VCaP (cell line): ENCODE measurements around the gene ZNF829.
A peak's percentile ranks its signal among the peaks of the same experiment; 100 is the strongest.

Experiments
- H3K27ac ChIP-seq: fragments of 450-650 bp; 2 replicates; pipeline ENCODE4 v1.5.1; 2017
- TF ChIP-seq, protein P1 (sequence below): fragments of 450-650 bp; conservative IDR thresholded peaks from 2 replicates; pipeline ENCODE4 v1.5.1; 2017; ENCODE audit warnings: mild to moderate bottlenecking, moderate library complexity

ZNF829 gene

GRCh38 chr19:36915992-36916830 is at the start of gene ZNF829, which contains the start of gene ZNF568:
ZNF829 (minus strand) TSS chr19:36916291; CDS start chr19:36915167, 1,124 bp downstream.
ZNF568 (plus strand) TSS chr19:36916332; CDS start chr19:36922771, 6,439 bp downstream.
- peak within 1 kb of the TSS; percentile 94 for H3K27ac ChIP-seq
- TF ChIP-seq, protein P1, sequence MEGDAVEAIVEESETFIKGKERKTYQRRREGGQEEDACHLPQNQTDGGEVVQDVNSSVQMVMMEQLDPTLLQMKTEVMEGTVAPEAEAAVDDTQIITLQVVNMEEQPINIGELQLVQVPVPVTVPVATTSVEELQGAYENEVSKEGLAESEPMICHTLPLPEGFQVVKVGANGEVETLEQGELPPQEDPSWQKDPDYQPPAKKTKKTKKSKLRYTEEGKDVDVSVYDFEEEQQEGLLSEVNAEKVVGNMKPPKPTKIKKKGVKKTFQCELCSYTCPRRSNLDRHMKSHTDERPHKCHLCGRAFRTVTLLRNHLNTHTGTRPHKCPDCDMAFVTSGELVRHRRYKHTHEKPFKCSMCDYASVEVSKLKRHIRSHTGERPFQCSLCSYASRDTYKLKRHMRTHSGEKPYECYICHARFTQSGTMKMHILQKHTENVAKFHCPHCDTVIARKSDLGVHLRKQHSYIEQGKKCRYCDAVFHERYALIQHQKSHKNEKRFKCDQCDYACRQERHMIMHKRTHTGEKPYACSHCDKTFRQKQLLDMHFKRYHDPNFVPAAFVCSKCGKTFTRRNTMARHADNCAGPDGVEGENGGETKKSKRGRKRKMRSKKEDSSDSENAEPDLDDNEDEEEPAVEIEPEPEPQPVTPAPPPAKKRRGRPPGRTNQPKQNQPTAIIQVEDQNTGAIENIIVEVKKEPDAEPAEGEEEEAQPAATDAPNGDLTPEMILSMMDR = peak; percentile 86

- TF ChIP-seq, protein P1 = no peak
- H3K27ac ChIP-seq = no peak overlapping the region
Measured at GRCh38 chr19:36963280-36963679, 47.2 kb upstream of the ZNF829 start.

- H3K27ac ChIP-seq = no peak overlapping the region
- TF ChIP-seq, protein P1 = no peak
Measured at GRCh38 chr19:36962346-36962745, 46.3 kb upstream of the ZNF829 start.

GRCh38 chr19:36950335-36951119 is 34.4 kb upstream of the ZNF829 start:
- no peak overlapping the region for H3K27ac ChIP-seq
- TF ChIP-seq, protein P1 = no peak

GRCh38 chr19:36939153-36939552 is 23.1 kb upstream of the ZNF829 start:
- TF ChIP-seq, protein P1 = peak; percentile 67
- peak overlapping the region; percentile 66 for H3K27ac ChIP-seq

- H3K27ac ChIP-seq = no peak overlapping the region
- TF ChIP-seq, protein P1 = no peak
Measured at GRCh38 chr19:36931684-36932083, 15.6 kb upstream of the ZNF829 start.

- 0 out of 2 replicates have a peak overlapping the region, but pooled peaks have one; percentile 94 for H3K27ac ChIP-seq
- TF ChIP-seq, protein P1 = no peak
Measured at GRCh38 chr19:36918090-36918489, 2.0 kb upstream of the ZNF829 start.
